ENCODE results near the gene EPG5. TPM values are rescaled to one million over a fixed set of nuclear protein-coding genes. Genes with fewer than 3 reads are reported as not detected.
"Not testable (repeated sequence)": the region's sequence is repeated elsewhere in the genome, so short reads cannot be mapped to it uniquely, and the experiment has no call there.

The EPG5 gene
- total RNA-seq, 8 experiments from 2014 or later, result 10.5 to 28.2 (median 16.3) TPM

GRCh38 chr18:45836242-45837205 lies 130.6 kb downstream of the EPG5 start:
- no peak for ATAC-seq (replicated peaks in 6 of 8)
- WGBS, 10 experiments, result 0 to 100% (median 61%) methylated on average over 1 to 7 of the region's 14 CpGs; no CpG with 5 or more reads in 2 of the 10 experiments
- in situ Hi-C loops (cut with MboI; ENCODE audit: low pct_unique_long_range_greater_than_20kb in 2 of 9, low sequenced_read_pairs in 9 of 9, unreplicated experiment in 9 of 9), result no loop called here
- Histone ChIP-seq H3K4me1 (replicated peaks in 1 of 2) (peaks cover 5 to 7% of the 10 kb centered on the region in 2 donors), H3K27ac (no peak overlapping the region), H3K4me3 (no peak overlapping the region)

- 50 to 100% (median 80%) methylated on average over 1 to 3 of the region's 3 CpGs for WGBS, 10 experiments
- H3K4me3 ChIP-seq, result no peak overlapping the region
Observed at GRCh38 chr18:45835057-45835636, 132.0 kb downstream of the EPG5 start.

GRCh38 chr18:45834306-45834705 lies 132.8 kb downstream of the EPG5 start:
- ATAC-seq (replicated peaks in 6 of 8), result no peak
- no peak overlapping the region for H3K27ac ChIP-seq
- H3K4me3 ChIP-seq, result no peak overlapping the region
- peaks cover 5 to 7% of the 10 kb centered on the region in 2 donors for H3K4me1 ChIP-seq (replicated peaks in 1 of 2)
- WGBS, 10 experiments, result 60 to 100% (median 100%) methylated on average over 1 of the region's 1 CpG; no CpG with 5 or more reads in 7 of the 10 experiments
- in situ Hi-C loops (cut with MboI; ENCODE audit: low pct_unique_long_range_greater_than_20kb in 2 of 9, low sequenced_read_pairs in 9 of 9, unreplicated experiment in 9 of 9), result no loop called here

More at GRCh38 chr18:45835057-45835636, 132.0 kb downstream of the EPG5 start:
- no peak overlapping the region for H3K27ac ChIP-seq
- in situ Hi-C loops (cut with MboI; ENCODE audit: low pct_unique_long_range_greater_than_20kb in 2 of 9, low sequenced_read_pairs in 9 of 9, unreplicated experiment in 9 of 9), result no loop called here
- peak in 1 of 8 experiments; percentile 5 for ATAC-seq (replicated peaks in 6 of 8)
- peaks cover 5 to 7% of the 10 kb centered on the region in 2 donors for H3K4me1 ChIP-seq (replicated peaks in 1 of 2)

DNA sequence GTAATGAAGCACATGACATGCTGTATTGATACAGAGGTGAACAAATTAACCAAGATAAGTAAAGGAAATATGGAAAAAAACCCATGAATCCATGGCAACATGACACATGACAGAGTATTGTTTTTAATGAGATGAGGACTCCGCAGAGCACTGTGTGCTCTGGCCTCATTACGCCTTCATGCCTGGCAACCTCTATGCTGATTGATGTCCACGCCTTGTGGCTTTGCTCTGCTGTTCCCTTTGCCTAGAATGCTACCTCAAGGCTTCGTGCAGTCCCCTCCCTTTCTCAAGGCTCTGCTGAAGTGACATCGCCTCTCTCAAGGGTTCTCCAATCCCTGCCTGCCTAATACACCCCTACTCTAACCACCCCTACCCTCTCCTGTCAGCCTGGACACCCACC lies 133.3 kb downstream of the EPG5 start:
- 62 to 84% (median 75%) methylated on average over 1 to 5 of the region's 5 CpGs; no CpG with 5 or more reads in 2 of the 10 experiments for WGBS, 10 experiments
- in situ Hi-C loops (cut with MboI; ENCODE audit: low pct_unique_long_range_greater_than_20kb in 2 of 9, low sequenced_read_pairs in 9 of 9, unreplicated experiment in 9 of 9), result no loop called here
- Histone ChIP-seq H3K4me1 (replicated peaks in 1 of 2) (peaks cover 7% of the 10 kb centered on the region in 2 donors), H3K27ac (no peak overlapping the region), H3K4me3 (no peak overlapping the region)
- peak in 5 of 8 experiments; percentile 22 to 73 (median 29) for ATAC-seq (replicated peaks in 6 of 8)

GRCh38 chr18:45830917-45831316 lies 136.2 kb downstream of the EPG5 start:
- 58 to 100% (median 84%) methylated on average over 1 to 7 of the region's 7 CpGs; no CpG with 5 or more reads in 3 of the 10 experiments for WGBS, 10 experiments
- in situ Hi-C loops (cut with MboI; ENCODE audit: low pct_unique_long_range_greater_than_20kb in 2 of 9, low sequenced_read_pairs in 9 of 9, unreplicated experiment in 9 of 9), result no loop called here
- no peak for ATAC-seq (replicated peaks in 6 of 8)
- Histone ChIP-seq H3K27ac (no peak overlapping the region), H3K4me3 (no peak overlapping the region), H3K4me1 (replicated peaks in 1 of 2) (peaks cover 12 to 15% of the 10 kb centered on the region in 2 donors)

- ATAC-seq (replicated peaks in 6 of 8), result no peak
- Histone ChIP-seq H3K4me3 (no peak overlapping the region), H3K27ac (no peak overlapping the region), H3K4me1 (replicated peaks in 1 of 2) (peaks cover 12 to 15% of the 10 kb centered on the region in 2 donors)
- 17 to 94% (median 73%) methylated on average over 1 to 7 of the region's 9 CpGs; no CpG with 5 or more reads in 2 of the 10 experiments for WGBS, 10 experiments
- in situ Hi-C loops (cut with MboI; ENCODE audit: low pct_unique_long_range_greater_than_20kb in 2 of 9, low sequenced_read_pairs in 9 of 9, unreplicated experiment in 9 of 9), result no loop called here
Observed at GRCh38 chr18:45829855-45830254, 137.3 kb downstream of the EPG5 start.

DNA sequence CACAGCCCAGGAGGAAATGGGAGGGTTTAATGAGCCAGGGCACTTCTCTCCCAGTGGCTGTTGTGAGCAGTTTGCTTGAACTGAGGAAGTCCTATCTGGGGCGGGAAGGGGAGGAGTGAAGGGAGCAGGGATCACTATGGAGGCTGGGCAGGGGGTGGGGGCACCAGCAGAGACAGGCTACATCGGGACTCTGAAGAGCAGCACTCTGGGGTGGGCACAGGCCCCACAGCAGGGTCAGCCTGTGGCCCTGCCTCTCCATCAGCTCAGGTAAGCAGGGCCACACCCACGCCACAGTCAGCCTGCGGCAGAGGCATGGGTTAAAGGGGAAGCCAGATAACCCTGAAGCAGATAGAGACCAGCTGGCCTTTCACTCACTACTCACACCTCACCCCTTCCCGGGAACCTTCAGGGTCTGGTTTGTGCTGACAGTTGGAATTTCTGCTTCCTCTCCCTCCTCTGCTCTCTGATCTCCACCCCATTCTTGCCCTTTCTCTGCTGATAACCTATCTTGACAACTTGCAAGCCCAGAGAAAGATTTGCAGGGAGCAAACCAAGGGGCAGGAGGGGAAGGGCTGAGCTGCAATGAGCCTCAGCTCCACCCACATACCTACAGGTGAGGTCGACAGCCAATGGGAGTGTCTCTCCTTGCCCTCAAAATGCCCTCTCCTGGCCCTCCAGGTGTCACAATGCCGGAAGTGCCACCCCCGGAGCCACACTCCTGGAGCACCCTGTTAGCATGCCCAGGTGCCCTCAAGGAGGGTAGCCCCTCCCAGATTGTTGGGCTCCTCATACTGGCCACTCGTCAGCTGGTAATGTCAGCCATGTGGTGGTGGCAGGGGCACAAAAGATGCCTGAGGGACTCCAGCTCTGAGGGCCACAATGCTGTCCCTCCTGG lies 138.0 kb downstream of the EPG5 start:
- in situ Hi-C loops (cut with MboI; ENCODE audit: low pct_unique_long_range_greater_than_20kb in 2 of 9, low sequenced_read_pairs in 9 of 9, unreplicated experiment in 9 of 9), result no loop called here
- no peak overlapping the region for H3K4me3 ChIP-seq
- H3K4me1 ChIP-seq (replicated peaks in 1 of 2), result peaks cover 12 to 14% of the 10 kb centered on the region in 2 donors
- ATAC-seq (replicated peaks in 6 of 8), result no peak
- WGBS, 10 experiments, result 40 to 100% (median 59%) methylated on average over 1 to 3 of the region's 9 CpGs; no CpG with 5 or more reads in 6 of the 10 experiments
- H3K27ac ChIP-seq, result no peak overlapping the region

GRCh38 chr18:45826716-45827115 lies 140.4 kb downstream of the EPG5 start:
- H3K4me3 ChIP-seq; in situ Hi-C loops (cut with MboI; ENCODE audit: low pct_unique_long_range_greater_than_20kb in 2 of 9, low sequenced_read_pairs in 9 of 9, unreplicated experiment in 9 of 9); H3K27ac ChIP-seq; ATAC-seq (replicated peaks in 6 of 8): not testable (repeated sequence)
- 82 to 100% (median 94%) methylated on average over 1 to 4 of the region's 4 CpGs; no CpG with 5 or more reads in 5 of the 10 experiments for WGBS, 10 experiments
- peaks cover 8 to 12% of the 10 kb centered on the region in 2 donors for H3K4me1 ChIP-seq (replicated peaks in 1 of 2)

DNA sequence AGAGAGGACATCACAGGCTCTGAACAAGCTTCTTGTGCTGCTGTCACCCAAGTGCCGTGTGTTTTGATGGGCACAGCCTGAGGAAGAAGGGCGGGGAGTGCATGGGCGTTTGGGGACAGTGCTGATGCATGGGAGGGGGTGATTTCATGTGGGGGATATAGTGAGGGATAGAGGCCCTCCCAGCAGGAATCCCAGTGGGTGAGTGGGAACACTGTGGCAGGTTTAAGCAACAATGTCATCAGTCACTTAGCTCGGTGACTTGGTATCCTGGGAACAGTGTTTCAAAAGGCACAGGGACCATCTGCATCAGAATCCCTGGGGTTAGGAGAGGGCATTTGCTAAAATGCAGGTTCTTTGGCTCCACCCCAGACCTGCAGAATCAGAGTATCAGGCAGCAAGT lies 141.0 kb downstream of the EPG5 start:
- Histone ChIP-seq H3K4me1 (replicated peaks in 1 of 2) (peaks cover 8 to 12% of the 10 kb centered on the region in 2 donors), H3K27ac (no peak overlapping the region), H3K4me3 (no peak overlapping the region)
- WGBS, 10 experiments, result 80% methylated on average over 1 of the region's 4 CpGs; no CpG with 5 or more reads in 9 of the 10 experiments
- ATAC-seq (replicated peaks in 6 of 8), result no peak
- in situ Hi-C loops (cut with MboI; ENCODE audit: low pct_unique_long_range_greater_than_20kb in 2 of 9, low sequenced_read_pairs in 9 of 9, unreplicated experiment in 9 of 9), result no loop called here

GRCh38 chr18:45825258-45826044 lies 141.7 kb downstream of the EPG5 start, which contains the start of gene SIGLEC15:
TSS of gene SIGLEC15 (plus strand) at chr18:45825675. CDS start at chr18:45825729, 54 bp downstream.
- in situ Hi-C loops (cut with MboI; ENCODE audit: low pct_unique_long_range_greater_than_20kb in 2 of 9, low sequenced_read_pairs in 9 of 9, unreplicated experiment in 9 of 9), result no loop called here
- H3K4me3 ChIP-seq, result no peak within 1 kb of the TSS
- peak in 1 of 8 experiments; percentile 32 for ATAC-seq (replicated peaks in 6 of 8)
- 80 to 100% (median 89%) methylated on average over 1 to 3 of the region's 12 CpGs; no CpG with 5 or more reads in 6 of the 10 experiments for WGBS, 10 experiments
- H3K4me1 ChIP-seq (replicated peaks in 1 of 2), result peaks cover 8 to 12% of the 10 kb centered on the region in 2 donors
- no peak within 1 kb of the TSS for H3K27ac ChIP-seq

GRCh38 chr18:45821711-45822110 lies 145.4 kb downstream of the EPG5 start:
- Histone ChIP-seq H3K4me1 (replicated peaks in 1 of 2) (no peaks in the 10 kb centered on the region), H3K27ac (no peak overlapping the region), H3K4me3 (no peak overlapping the region)
- in situ Hi-C loops (cut with MboI; ENCODE audit: low pct_unique_long_range_greater_than_20kb in 2 of 9, low sequenced_read_pairs in 9 of 9, unreplicated experiment in 9 of 9), result no loop called here
- WGBS, 10 experiments, result 40 to 100% (median 80%) methylated on average over 1 of the region's 1 CpG; no CpG with 5 or more reads in 3 of the 10 experiments
- no peak for ATAC-seq (replicated peaks in 6 of 8)

DNA sequence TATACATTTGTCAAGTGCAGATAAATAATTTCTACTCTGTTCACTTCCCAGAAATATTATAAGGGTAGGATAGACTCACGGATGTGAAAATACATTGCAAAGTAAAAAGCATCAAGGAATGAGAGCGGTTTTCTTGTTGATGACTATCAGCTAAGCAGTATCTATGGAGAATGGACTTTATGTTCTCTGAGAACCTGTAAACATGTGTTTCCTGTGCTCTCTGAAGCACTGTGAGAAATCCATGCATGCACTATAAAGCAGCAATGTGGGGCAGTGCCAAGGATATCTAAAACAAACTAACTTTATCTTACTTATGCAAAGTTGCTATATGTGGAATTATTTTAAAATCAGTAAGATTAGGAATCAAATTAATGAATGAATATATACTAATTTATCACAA lies 146.1 kb downstream of the EPG5 start:
- Histone ChIP-seq H3K27ac (no peak overlapping the region), H3K4me3 (no peak overlapping the region), H3K4me1 (replicated peaks in 1 of 2) (no peaks in the 10 kb centered on the region)
- WGBS, 10 experiments, result 46 to 100% (median 86%) methylated on average over 1 to 2 of the region's 2 CpGs
- no peak for ATAC-seq (replicated peaks in 6 of 8)
- in situ Hi-C loops (cut with MboI; ENCODE audit: low pct_unique_long_range_greater_than_20kb in 2 of 9, low sequenced_read_pairs in 9 of 9, unreplicated experiment in 9 of 9), result no loop called here
